HCT116 (cell line): ENCODE data around the gene WDR70. TPM values are rescaled to one million over a fixed set of nuclear protein-coding genes. Genes with fewer than 3 reads are reported as not detected.

Experiments
- ATAC-seq: fragments of 200-7000 bp; cut with Tn5 transposase; 2 replicates; pipeline ENCODE4 v1.9.1; 2020; ENCODE audit warnings: mild to moderate bottlenecking, moderate library complexity
- BruUV-seq: library from RNA; stranded (reverse); fragments of 400-500 nt; replicated peaks from 2 replicates; lab custom pipeline; 2021; lab: Mats Ljungman, UMichigan
- CTCF ChIA-PET: fragments of 300-600 bp; sonication (Branson Sonifier 250); formaldehyde crosslinking; loops from one replicate; lab custom pipeline; 2021; ENCODE audit warnings: antibody characterized with exemption; lab: Charles Lee
- POLR2A ChIA-PET: fragments of 300-600, 350-600 bp; sonication (Branson Sonifier 250); formaldehyde crosslinking; loops from one replicate; lab custom pipeline; 2021; ENCODE audit warnings: antibody characterized with exemption; lab: Charles Lee
- RAD21 ChIA-PET, 2 experiments: fragments of 300-600 bp; sonication (Branson Sonifier 250); formaldehyde crosslinking; loops; one replicate each; lab custom pipeline; 2023; ENCODE audit warnings: low total read pairs in 2 of 2; ENCODE audit not compliant: uncharacterized antibody in 2 of 2, unreplicated experiment in 2 of 2, low non-redundant PET in 1 of 2; lab: Charles Lee
- DNase-seq: peaks from one replicate; pipeline ENCODE4 v3.0.0-alpha.2; 2010; ENCODE audit warnings: low read depth, low spot score
- H2AFZ ChIP-seq: fragments of 200-600 bp; shearing (Covaris generic), sonication (generic); 2 replicates; pipeline ENCODE4 v1.6.1; 2017; ENCODE audit warnings: low read depth, mixed run types, mixed read lengths, antibody characterized with exemption, low read length; ENCODE audit not compliant: poor library complexity, severe bottlenecking
- H3K27ac ChIP-seq: 2 replicates; pipeline ENCODE4 v1.5.1; 2012; ENCODE audit warnings: low read depth, low read length
- H3K27me3 ChIP-seq: fragments of 200-600 bp; sonication (generic); 2 replicates; pipeline ENCODE4 v1.6.1; 2016; ENCODE audit warnings: mixed run types, low read length, mixed read lengths; ENCODE audit not compliant: insufficient read depth
- H3K36me3 ChIP-seq, 2 experiments: fragments of 200-500 bp in 1 of 2; fragments of 200-600 bp in 1 of 2; sonication (Bioruptor generic) in 1 of 2; sonication (generic) in 1 of 2; 2 replicates each; pipeline versions ENCODE4 v1.5.1 to v1.6.1; 2014 to 2016; ENCODE audit warnings: low read length in 2 of 2, inconsistent platforms in 1 of 2, mixed read lengths in 1 of 2, mixed run types in 1 of 2; ENCODE audit not compliant: insufficient read depth in 2 of 2, control insufficient read depth in 1 of 2
- H3K4me1 ChIP-seq, 2 experiments: fragments of 200-600 bp in 1 of 2; sonication (generic) in 1 of 2; 2 replicates each; pipeline versions ENCODE4 v1.5.1 to v1.6.1; 2012 to 2017; ENCODE audit warnings: low read length in 2 of 2, inconsistent platforms in 1 of 2, mild to moderate bottlenecking in 1 of 2, mixed read lengths in 1 of 2, mixed run types in 1 of 2, moderate library complexity in 1 of 2; ENCODE audit not compliant: insufficient read depth in 2 of 2, control insufficient read depth in 1 of 2
- H3K4me2 ChIP-seq: fragments of 200-600 bp; sonication (generic); 2 replicates; pipeline ENCODE4 v1.6.1; 2017; ENCODE audit warnings: mixed run types, low read length, mixed read lengths
- H3K4me3 ChIP-seq, 2 experiments: fragments of 200-600 bp in 1 of 2; sonication (generic) in 1 of 2; replicated peaks in 1 of 2; 2 replicates each; pipeline ENCODE4 v1.5.1; 2011 to 2016; ENCODE audit warnings: low read length in 2 of 2, control low read depth in 1 of 2, low read depth in 1 of 2, mild to moderate bottlenecking in 1 of 2, mixed read lengths in 1 of 2, mixed run types in 1 of 2
- H3K79me2 ChIP-seq: fragments of 200-600 bp; sonication (generic); 2 replicates; pipeline ENCODE4 v1.6.1; 2017; ENCODE audit warnings: mild to moderate bottlenecking, mixed run types, low read length, moderate library complexity, mixed read lengths; ENCODE audit not compliant: insufficient read depth
- H3K9ac ChIP-seq: fragments of 200-600 bp; sonication (generic); 2 replicates; pipeline ENCODE4 v1.6.1; 2016; ENCODE audit warnings: low read length, mixed read lengths
- H3K9me2 ChIP-seq: fragments of 200-600 bp; sonication (generic), shearing (Covaris generic); 2 replicates; pipeline ENCODE4 v1.6.1; 2017; ENCODE audit warnings: mixed run types, mild to moderate bottlenecking, moderate library complexity; ENCODE audit not compliant: insufficient read depth
- H3K9me3 ChIP-seq, 2 experiments: fragments of 200-500 bp in 1 of 2; fragments of 200-600 bp in 1 of 2; sonication (Bioruptor generic) in 1 of 2; sonication (generic) in 1 of 2; 2 replicates each; pipeline ENCODE4 v1.6.1; 2014 to 2017; ENCODE audit warnings: low read length in 2 of 2, mixed read lengths in 2 of 2, inconsistent platforms in 1 of 2, low read depth in 1 of 2, mild to moderate bottlenecking in 1 of 2, mixed run types in 1 of 2, moderate library complexity in 1 of 2; ENCODE audit not compliant: control insufficient read depth in 1 of 2, insufficient read depth in 1 of 2
- H4K20me1 ChIP-seq: fragments of 200-600 bp; sonication (generic), shearing (Covaris generic); 2 replicates; pipeline ENCODE4 v1.6.1; 2017; ENCODE audit warnings: mixed run types, mild to moderate bottlenecking, moderate library complexity; ENCODE audit not compliant: insufficient read depth
- CEBPB ChIP-seq: IDR thresholded peaks from 2 replicates; pipeline ENCODE4 v1.6.1; 2012; ENCODE audit warnings: low read depth
- JUND ChIP-seq: IDR thresholded peaks from 2 replicates; pipeline ENCODE4 v1.6.1; 2012
- MAX ChIP-seq: IDR thresholded peaks from 2 replicates; pipeline ENCODE4 v1.6.1; 2012
- POLR2AphosphoS5 ChIP-seq: IDR thresholded peaks from 2 replicates; pipeline ENCODE4 v1.6.1; 2011; ENCODE audit warnings: mild to moderate bottlenecking, low read depth, low read length, moderate library complexity
- REST ChIP-seq: IDR thresholded peaks from 2 replicates; pipeline ENCODE4 v1.6.1; 2012; ENCODE audit warnings: low read depth
- SIN3A ChIP-seq: IDR thresholded peaks from 2 replicates; pipeline ENCODE4 v1.6.1; 2012; ENCODE audit warnings: low read depth
- SP1 ChIP-seq: IDR thresholded peaks from 2 replicates; pipeline ENCODE4 v1.6.1; 2012; ENCODE audit warnings: low read depth
- SRF ChIP-seq: IDR thresholded peaks from 2 replicates; pipeline ENCODE4 v1.6.1; 2012; ENCODE audit warnings: low read depth
- TCF7L2 ChIP-seq: IDR thresholded peaks from 2 replicates; pipeline ENCODE4 v1.7.0; 2011; ENCODE audit warnings: borderline replicate concordance, inconsistent platforms; ENCODE audit not compliant: insufficient read depth, insufficient read length; ENCODE audit errors: extremely low read depth
- ZNF274 ChIP-seq: fragments of 200-500 bp; sonication (Bioruptor generic); IDR thresholded peaks from 2 replicates; pipeline ENCODE4 v1.6.1; 2014; ENCODE audit warnings: mild to moderate bottlenecking, low read depth, low read length, inconsistent platforms
- intact Hi-C: fragments of 100-400 bp; cut with micrococcal nuclease; formaldehyde crosslinking; loops from 2 replicates; pipeline ENCODE4 v1.10.0; 2022
- total RNA-seq: library from RNA; stranded (reverse); gene quantifications from one replicate; pipeline ENCODE4 v1.2.1, GENCODE V29; 2021; ENCODE audit not compliant: unreplicated experiment
- TF ChIP-seq, protein P1 (sequence below), 3 experiments: fragments of 200-600 bp in 1 of 3; sonication (generic) in 1 of 3; IDR thresholded peaks in 2 of 3; conservative IDR thresholded peaks in 1 of 3; 2 replicates each; pipeline ENCODE4 v1.5.1; 2012 to 2017; ENCODE audit warnings: low read depth in 2 of 3, low read length in 2 of 3, antibody characterized with exemption in 1 of 3, borderline replicate concordance in 1 of 3, control low read depth in 1 of 3, mild to moderate bottlenecking in 1 of 3, mixed read lengths in 1 of 3, mixed run types in 1 of 3, moderate library complexity in 1 of 3; ENCODE audit not compliant: insufficient read depth in 1 of 3
- TF ChIP-seq, protein P2 (sequence below): IDR thresholded peaks from 2 replicates; pipeline ENCODE4 v1.6.1; 2011; ENCODE audit warnings: mild to moderate bottlenecking, low read length, moderate library complexity; ENCODE audit not compliant: insufficient replicate concordance; ENCODE audit errors: extremely low read depth
- TF ChIP-seq, protein P3 (sequence below): IDR thresholded peaks from 2 replicates; pipeline ENCODE4 v1.6.1; 2012

WDR70 gene
- total RNA-seq, 1 experiment from 2014 or later: 31.1 TPM

- CTCF ChIA-PET: no interaction called here
- Histone ChIP-seq H3K27ac (no peak overlapping the region), H3K36me3 (no peaks in the 10 kb centered on the region), H3K4me2 (no peak overlapping the region), H3K4me1 (no peaks in the 10 kb centered on the region; a peak in 1 of 4 replicates)
- BruUV-seq: no TSS peak
- no peak for DNase-seq
- TF ChIP-seq CEBPB (no peak), MAX (no peak), JUND (no peak), ZNF274 (no peak), TCF7L2 (no peak), POLR2AphosphoS5 (no peak), SP1 (no peak), REST (no peak), SIN3A (no peak), SRF (no peak)
- TF ChIP-seq, protein P1, sequence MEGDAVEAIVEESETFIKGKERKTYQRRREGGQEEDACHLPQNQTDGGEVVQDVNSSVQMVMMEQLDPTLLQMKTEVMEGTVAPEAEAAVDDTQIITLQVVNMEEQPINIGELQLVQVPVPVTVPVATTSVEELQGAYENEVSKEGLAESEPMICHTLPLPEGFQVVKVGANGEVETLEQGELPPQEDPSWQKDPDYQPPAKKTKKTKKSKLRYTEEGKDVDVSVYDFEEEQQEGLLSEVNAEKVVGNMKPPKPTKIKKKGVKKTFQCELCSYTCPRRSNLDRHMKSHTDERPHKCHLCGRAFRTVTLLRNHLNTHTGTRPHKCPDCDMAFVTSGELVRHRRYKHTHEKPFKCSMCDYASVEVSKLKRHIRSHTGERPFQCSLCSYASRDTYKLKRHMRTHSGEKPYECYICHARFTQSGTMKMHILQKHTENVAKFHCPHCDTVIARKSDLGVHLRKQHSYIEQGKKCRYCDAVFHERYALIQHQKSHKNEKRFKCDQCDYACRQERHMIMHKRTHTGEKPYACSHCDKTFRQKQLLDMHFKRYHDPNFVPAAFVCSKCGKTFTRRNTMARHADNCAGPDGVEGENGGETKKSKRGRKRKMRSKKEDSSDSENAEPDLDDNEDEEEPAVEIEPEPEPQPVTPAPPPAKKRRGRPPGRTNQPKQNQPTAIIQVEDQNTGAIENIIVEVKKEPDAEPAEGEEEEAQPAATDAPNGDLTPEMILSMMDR (IDR thresholded peaks at IDR 0.05 in 2 of 3, conservative IDR thresholded peaks at IDR 0.05 in 1 of 3; ENCODE audit: borderline replicate concordance in 1 of 3, insufficient read depth in 1 of 3, low read depth in 2 of 3, low read length in 2 of 3): no peak
- TF ChIP-seq, protein P2, sequence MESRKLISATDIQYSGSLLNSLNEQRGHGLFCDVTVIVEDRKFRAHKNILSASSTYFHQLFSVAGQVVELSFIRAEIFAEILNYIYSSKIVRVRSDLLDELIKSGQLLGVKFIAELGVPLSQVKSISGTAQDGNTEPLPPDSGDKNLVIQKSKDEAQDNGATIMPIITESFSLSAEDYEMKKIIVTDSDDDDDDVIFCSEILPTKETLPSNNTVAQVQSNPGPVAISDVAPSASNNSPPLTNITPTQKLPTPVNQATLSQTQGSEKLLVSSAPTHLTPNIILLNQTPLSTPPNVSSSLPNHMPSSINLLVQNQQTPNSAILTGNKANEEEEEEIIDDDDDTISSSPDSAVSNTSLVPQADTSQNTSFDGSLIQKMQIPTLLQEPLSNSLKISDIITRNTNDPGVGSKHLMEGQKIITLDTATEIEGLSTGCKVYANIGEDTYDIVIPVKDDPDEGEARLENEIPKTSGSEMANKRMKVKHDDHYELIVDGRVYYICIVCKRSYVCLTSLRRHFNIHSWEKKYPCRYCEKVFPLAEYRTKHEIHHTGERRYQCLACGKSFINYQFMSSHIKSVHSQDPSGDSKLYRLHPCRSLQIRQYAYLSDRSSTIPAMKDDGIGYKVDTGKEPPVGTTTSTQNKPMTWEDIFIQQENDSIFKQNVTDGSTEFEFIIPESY: no peak
- TF ChIP-seq, protein P3, sequence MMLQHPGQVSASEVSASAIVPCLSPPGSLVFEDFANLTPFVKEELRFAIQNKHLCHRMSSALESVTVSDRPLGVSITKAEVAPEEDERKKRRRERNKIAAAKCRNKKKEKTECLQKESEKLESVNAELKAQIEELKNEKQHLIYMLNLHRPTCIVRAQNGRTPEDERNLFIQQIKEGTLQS: no peak
- TF ChIP-seq, all 23 proteins: peak for 0
- Histone ChIP-seq H3K9me2 (no peaks in the 10 kb centered on the region), H3K27me3 (no peaks in the 10 kb centered on the region), H4K20me1 (no peaks in the 10 kb centered on the region), H3K9ac (no peak overlapping the region), H3K4me3 (no peak overlapping the region), H3K79me2 (no peaks in the 10 kb centered on the region), H2AFZ (no peak overlapping the region), H3K9me3 (peaks cover 5 to 9% of the 10 kb centered on the region in 2 experiments; a peak in 2 of 4 replicates)
- intact Hi-C loops: no loop called here
- ChIA-PET RAD21 (no interaction called here), POLR2A (no interaction called here)
- ATAC-seq: no peak
These were observed 394.7 kb downstream of the WDR70 start for GRCh38 chr5:37773809-37774208.
